GM19452 (cell line): ENCODE measurements around the gene SFPQ.
"Not testable (repeated sequence)": the region's sequence is repeated elsewhere in the genome, so short reads cannot be mapped to it uniquely, and the experiment has no call there.

Source experiments
- ATAC-seq: cut with Tn5 transposase; IDR thresholded peaks from one replicate; pipeline ENCODE4 v1.9.1; 2021; ENCODE audit not compliant: unreplicated experiment

SFPQ gene

DNA sequence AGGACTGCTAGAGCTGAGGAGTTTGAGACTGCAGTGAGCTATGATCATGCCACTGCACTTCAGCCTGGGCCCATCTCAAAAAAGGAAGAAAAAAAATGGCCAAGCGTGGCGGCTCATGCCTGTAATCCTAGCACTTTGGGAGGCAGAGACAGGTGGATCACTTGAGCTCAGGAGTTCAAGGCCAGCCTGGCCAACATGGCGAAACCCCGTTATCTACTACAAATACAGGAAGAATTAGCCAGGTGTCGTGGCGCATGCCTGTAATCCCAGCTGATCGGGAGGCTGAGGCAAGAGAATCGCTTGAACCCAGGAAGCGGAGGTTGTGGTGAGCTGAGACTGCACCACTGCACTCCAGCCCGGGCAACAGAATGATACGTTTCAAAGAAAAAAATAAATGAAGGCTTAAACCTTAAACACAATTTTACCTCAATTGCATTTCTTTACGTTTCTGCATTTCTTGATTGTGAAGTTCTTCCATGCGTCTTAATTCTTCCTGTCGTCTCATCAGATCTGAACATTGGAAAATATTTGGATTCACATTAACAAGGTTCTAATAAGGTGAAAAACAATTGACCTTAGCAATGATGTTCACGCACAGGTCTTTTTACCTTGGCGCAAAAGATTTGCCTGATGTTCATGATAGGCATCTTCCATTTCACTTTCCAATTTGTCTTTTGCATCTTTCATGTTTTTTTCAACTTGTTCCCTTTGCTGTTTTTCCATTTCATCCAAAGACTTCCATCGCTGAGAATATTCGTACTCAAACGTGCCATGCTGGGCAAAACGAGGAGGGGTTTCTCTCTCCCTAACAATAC, 4.2 kb downstream of the SFPQ start:
- no peak for ATAC-seq

DNA sequence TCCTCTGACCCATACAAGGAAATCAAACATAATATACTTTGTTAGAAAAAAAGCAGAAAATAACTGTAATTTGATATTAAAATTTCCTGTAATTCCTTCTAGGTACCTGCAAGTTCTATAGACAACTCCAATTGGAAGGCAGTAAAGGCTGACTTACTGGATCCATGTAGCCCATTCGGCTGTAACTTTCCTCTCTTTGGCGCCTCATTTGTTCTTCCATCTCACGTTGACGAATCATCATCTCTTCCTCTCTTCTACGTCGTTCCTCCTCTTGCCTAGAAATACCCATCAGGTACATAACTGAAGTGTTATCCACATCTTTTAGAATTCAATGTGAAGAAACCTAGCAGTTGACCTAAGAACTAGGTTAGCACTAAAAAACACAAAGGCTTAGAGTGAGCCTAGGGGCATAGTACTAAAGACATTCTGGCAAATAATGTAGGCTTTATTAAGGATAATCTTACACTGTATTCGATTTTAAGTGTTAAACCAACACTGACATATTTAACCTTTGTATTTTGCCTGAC, 5.1 kb downstream of the SFPQ start:
- ATAC-seq = no peak

DNA sequence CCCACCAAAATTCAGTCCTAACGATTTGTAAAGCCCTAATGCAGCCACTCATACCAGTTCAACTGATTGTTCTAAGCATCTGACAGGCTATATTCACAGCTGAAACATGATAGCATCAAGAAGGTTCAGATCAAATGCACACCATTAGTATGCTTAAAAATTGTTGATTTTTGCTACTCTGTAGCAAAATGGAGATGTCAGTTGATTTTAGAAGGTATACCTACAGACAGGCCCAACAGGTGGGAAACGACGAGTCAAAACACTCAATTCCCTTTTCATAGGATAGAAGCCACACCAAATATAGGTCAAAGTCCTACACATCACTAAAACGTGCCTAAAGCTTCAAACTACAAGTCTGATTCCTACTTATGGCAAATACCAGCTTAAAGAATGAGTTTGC, 6.7 kb downstream of the SFPQ start:
- ATAC-seq = no peak

DNA sequence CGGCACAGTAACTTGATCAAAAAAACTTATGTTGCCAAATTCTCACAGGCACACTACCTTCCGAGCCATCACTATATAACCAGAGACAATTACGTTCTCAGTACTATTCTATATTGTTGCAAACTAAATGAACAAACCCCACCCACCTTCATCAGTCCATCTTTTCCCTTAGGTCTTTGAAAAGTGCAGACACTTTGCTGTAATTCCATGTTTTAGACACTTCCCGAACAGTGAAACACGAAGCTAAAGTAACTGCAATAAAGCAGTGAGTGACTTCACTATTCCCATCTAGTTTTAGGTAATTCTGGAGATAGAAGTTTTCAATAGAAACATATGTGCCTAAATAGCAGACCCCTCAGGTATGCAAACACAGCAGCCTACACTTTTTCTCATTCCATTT, 7.7 kb downstream of the SFPQ start:
- no peak for ATAC-seq

DNA sequence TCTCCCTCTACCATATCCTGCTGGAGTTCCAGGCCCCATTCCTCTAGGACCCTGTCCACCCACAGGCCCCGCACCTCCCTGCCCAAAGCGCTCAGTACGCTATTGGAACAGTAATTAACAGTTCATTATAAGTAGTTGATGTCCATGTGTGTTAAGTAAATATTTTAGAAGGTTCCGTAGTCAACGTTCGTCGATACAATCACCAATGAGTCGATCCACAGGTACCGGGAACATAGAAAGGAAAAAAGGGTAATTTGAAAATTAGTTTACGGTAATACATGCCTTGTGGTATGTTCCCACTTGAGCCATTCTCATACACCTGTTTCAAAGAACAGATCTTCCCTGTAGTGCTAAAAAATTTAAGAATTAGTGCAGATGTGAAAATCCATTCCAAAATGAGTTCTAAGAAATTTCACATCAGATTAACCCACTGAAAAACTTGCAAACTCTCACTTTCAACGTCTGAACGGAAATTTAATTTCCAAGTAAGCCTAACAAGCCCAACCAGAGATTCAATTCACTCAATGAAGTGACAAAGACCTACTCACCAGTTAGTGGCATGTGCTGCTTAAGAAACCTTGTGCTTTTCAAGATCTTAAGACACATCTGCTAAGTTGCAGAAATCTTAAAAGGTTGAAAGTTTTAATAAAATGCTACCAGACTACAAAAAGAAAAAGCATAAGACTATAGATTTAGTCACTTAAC, 8.3 kb downstream of the SFPQ start:
- ATAC-seq = no peak

DNA sequence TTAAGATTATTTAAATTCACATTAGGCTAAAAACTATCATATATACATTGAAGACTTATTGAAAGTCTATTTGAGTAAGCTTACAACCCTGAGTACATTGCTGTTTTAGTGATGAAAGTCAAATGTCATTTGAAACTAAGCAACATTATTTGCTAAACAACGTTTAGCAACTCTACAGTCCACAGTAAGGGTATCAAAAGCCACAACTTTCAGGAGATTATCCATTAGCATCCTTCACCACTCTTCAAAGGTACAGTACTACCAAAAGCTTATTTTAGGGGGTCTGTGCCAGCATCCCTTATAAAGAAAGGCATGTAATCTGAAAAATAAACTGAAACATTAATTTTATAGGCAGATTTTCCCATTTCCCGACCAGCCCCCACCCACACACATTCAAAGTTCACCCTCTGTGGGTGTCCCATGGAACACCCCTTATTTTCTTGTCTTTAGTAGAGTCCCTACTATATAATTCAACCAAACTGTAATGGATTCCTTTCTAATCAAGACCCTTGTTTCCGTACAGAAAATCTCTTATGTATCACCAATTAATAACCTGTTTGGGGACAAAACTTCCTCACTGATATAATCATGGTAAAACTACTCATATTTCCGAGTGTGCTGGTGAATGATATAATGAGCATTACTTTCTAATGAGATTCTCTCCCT, 11.0 kb downstream of the SFPQ start:
- no peak for ATAC-seq

DNA sequence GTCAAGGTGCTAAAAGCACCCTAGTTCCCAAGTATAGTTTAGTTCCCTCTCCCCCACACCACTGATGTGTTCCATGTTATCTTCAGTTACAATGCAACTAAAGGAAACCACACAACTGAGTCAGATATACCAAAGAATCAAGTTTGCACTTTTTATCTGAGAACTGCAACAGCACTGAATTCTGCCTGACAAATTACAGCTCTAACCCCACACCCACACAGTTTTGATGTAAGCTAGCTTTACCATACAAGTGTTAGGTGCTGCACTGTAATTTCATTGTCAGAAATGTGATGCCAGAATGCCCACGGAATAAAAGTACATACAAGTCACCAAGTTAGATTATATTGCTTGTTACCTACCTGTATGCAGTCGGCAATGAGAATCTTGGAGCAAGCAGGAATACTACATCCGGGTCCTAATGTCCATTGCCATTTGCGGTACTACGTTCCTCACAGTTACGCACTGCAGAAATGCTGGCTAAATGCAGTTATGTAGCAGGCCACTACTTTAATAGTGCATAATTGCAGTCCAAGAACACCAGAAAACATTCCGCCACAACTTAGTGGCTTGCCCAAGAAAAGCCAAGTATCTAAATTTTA, 12.1 kb downstream of the SFPQ start:
- ATAC-seq = no peak

DNA sequence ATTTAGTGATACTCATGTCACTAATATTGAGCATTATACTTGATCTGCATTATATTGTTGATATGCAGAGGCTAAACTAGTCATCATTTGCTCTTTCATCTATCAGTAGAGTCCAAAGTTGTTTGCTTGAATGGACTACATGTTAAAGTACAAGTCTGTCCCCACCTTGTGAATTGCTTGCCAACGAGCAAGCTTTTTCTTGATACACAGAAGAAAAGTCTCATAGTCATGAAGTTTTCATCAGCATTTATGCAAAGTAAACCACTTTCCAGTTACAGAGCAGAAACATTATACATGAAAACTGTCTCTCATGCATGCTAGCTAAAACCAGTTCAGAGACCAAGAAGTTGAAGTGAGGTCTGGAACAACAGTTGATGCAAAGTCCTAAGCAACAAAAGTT, 13.0 kb downstream of the SFPQ start:
- ATAC-seq = no peak

DNA sequence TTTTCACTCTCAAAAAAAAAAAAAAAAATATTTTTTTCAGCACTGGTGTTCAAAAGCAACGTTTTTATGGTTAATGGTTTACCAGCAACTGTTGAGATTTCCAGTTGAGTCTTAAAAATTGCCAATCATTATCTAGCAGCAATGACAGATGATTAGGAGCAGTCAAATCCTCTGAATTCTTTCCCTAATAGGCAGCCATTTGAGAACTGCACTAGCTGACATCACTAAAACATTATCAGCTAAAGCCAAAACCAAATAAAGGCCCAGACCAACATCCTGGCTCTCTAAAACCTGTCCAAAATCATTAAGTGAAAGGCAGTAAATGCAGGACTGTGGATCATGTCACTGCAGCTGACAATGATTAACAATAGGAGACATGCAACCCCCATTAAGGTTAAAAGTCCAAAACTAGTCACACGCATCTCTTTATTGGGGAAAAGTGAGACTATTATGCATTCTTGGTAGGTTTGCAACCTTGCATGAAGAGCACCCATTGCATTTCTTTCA, 14.0 kb downstream of the SFPQ start:
- no peak for ATAC-seq

DNA sequence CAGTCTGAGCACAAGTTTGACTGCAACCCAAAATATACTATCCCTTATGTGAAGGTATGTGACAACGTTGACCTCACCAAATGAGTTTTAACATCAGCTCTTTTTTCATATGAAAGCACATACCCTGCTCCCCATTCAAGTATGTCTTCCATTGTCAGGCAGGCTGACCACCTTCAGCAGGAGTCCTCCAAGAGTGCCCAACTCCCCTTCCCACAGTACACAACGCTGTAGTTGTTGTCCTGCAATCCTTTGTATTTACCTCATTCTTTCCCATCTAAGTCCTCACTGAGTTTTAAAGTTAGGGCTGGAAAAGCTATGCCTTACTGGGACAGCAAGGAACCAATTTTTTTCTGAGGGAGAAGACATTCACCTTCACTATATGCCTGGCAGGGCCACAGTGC, 14.7 kb downstream of the SFPQ start:
- ATAC-seq = no peak

DNA sequence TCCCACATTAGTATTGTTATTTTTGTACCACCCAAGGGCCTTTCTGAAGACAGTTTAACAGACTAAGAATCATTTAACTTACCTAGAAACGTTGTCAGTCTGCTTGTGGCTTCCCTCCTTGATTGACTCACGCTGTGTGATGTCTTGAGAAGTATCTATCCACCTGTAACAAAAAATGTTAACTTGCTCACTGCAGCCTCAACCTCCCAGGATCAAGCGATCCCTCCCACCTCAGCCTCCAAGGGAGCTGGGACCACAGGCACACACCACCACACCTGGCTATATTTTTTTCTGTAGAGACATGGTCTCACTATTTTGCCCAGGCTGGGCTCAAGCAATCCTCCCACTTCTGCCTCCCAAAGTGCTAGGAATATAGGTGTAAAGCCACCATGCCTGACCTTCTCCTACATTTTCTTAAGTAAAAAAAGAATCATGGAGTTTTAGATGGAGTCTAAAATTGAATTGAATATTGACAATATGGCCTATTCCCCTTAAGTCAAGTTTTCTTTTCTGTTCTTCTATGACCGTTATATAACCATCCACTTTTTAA, 15.6 kb downstream of the SFPQ start:
- no peak for ATAC-seq

DNA sequence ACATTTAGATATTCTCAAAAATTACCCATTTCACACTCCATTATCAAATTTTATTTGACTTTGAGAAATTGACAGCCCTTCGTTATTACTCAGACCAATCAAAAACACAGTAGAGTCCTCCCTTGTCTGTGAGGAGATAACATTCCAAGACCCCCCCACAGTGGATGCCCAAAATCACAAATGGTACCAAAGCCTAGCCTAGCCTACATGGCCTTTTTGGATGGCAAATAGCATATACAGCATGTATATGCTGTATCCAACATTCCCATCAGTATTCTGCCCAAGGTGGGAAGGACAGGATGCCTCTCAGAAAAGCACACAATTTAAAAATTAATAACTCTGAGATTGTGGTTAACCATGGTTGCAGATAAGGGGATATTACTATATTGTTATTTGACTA, 17.3 kb downstream of the SFPQ start:
- no peak for ATAC-seq

DNA sequence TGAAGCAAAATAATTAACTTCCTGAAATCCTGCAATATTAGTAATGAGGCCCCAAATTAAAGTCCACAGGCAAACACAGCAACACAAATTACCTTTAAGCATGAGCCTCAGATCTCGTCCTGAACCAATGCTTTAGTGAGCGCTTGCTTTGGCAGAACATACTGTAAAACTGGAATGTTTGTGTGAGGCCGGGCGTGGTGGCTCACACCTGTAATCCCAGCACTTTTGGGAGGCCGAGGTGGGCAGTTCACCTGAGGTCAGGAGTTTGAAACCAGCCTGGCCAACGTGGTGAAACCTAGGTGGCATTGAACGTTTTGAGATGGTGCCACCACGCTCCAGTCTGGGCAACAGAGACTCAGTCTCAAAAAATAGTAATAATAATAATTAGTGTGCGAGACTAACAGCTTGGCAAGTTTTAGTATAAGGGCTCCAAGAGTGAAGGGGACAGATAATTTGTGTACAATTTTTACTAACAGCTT, 17.8 kb downstream of the SFPQ start:
- ATAC-seq = no peak

DNA sequence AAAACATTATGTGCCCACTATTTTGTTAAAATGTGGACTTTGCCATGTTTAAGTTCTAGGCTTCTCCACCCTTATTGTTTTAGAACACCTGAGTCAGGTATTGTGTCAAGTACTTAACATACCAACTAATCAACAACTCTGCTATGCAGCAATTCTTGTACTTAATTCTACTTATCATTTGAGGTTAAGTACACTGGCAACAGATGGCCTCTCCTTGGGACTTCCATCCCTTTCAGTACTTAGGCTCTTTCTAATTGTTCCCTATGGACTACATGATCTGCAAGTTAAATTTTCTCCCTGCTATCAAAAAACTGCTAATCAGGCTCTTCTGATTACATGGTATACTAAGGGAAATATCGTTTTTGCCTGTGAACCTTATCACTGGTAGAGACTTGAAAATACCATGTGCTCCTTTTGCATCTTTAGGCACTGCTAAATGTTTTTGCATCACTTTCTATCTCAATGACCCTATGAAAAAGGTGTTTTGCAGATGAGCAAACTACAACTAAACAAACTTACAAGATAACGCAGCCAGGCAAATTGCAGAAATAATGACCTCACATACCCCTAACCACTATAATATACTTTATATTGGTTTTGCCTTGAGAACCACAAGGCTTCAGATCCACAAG, 18.9 kb downstream of the SFPQ start:
- no peak for ATAC-seq

DNA sequence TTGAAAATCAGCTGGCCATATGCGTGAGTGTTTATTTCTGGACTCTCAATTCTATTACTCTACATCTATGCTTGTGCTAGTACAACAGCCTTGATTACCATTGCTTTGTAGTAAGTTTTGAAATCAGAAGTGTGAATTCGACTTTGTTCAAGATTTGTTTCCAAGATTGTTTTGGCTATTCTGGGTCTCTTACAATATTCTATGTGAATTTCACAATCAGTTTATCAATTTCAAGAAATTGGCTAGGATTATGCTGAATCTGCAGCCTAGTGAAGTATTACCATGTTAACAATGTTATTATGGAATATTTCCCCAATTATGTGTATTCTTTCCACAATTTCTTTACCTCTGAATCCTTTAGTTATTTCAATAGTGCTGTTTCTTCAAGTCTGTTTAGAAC, 19.5 kb downstream of the SFPQ start:
- ATAC-seq = no peak

DNA sequence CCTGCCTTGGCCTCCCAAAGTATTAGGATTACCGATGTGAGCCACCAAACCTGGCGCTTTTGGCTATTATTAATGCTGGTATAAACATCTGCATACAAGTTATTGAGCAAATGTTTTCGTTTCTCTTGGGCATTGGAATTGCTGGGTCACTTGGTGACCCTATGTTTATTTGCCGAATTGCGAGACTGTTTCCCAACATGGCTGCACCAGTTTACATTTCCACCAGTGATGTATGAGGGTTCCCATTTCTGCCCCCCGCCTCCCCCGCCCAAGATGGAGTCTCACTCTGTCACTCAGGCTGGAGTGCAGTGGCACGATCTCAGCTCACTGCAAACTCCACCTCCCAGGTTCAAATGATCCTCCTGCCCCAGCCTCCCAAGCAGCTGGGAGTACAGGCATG, 20.9 kb downstream of the SFPQ start:
- ATAC-seq = no peak

DNA sequence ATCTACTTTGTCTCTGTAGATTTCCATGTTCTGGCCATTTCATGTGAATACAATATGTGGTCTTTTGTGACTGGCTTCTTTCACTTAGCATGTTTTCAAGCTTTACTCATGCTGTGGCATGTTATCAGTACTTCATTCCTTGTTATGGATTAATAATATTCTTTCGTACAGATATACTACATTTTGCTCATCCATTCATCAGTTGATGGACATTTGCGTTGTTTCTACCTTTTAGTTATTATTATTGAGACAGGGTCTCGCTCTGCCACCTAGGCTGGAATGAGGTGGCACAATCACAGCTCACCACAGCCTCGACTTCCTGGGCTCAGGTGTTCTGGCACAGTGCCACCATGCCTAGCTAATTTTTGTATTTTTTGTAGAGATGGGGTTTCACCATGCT, 21.4 kb downstream of the SFPQ start:
- no peak for ATAC-seq

DNA sequence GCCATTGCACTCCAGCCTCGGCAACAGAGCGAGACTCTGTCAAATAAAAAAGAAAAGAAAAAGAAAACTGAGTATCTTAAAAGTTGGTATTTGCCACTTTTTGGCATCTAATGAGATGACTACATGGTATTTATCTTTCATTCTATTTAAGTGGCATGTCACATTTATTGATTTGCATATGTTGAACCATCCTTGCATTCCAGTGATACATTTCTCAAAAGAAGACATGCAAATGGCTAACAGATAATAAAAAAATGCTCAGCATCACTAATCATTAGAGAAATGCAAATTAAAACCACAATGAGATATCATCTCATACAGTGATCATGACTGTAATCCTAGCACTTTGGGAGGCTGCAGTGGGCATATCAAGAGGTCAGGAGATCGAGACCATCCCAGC, 28.1 kb downstream of the SFPQ start:
- no peak for ATAC-seq

DNA sequence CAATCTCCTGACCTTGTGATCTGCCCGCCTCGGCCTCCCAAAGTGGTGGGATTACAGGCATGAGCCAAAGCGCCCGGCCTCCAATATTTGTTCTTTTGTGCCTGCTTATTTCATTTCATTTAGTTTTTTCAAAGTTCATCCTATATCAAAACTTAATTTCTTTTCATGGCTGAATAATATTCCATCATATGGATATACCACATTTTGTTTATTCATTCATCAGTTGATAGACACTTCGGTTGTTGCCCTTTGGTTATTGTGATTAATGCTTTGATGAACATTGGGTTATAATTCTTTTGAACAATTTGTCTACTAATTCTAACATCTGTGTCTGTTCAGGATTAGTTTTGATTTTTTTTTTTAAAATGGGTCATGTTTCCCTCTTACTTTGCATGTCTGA, 41.7 kb downstream of the SFPQ start:
- no peak for ATAC-seq

DNA sequence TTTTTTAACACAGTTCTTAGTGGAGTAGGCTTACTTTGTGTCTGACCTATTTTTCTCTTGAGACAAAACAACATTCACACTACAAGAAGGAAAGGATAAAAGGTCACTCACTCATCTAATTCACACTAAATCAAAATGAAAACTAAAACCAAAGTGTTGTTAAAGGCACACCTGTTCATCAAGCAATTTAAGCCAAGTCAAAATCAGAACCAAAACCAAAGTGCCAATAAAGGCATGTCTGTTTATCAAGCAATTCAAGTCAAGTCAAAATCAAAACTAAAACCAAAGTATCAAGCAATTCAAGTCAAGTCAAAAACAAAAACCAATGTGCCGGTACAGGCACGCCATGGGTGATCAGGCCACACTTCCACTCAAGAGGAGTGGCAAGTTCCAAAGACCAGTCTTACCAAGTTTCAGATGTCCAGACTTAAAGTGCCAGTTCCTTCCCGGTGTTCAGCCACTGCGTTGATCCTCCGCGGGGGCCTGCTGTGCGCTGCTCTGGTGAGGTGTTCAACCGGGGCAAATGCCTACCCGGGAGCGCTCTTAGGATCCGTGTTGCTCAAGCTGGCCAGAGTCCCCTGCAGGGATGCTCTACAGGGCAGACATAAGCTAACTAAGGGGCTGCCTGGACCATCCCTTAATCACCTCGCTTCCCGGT, 46.9 kb downstream of the SFPQ start:
- not testable (repeated sequence) for ATAC-seq
